Measurements from ENCODE around the gene RALGDS.
A peak's percentile ranks its signal among the peaks of the same experiment; 100 is the strongest.

DNA sequence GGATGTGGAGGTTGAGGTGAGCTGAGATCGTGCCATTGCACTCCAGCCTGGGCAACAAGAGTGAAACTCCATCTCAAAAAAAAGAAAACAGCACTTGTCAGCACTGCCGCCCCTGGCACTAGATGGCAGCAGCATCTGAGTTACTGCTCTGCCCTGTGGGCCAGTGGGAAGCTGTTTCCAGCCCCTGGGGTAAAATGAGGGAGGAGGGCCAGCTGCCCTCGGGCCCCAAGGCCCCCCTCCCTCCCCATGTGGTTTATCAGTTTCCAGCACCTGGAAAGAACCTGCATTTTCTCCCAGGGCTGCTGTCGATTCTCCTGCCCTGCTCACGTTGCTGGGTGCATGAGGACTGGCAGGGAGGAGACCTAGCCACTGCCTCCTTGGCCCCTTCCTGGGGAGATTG lies 72.4 kb downstream of the RALGDS start:
- TF ChIP-seq, protein P1, sequence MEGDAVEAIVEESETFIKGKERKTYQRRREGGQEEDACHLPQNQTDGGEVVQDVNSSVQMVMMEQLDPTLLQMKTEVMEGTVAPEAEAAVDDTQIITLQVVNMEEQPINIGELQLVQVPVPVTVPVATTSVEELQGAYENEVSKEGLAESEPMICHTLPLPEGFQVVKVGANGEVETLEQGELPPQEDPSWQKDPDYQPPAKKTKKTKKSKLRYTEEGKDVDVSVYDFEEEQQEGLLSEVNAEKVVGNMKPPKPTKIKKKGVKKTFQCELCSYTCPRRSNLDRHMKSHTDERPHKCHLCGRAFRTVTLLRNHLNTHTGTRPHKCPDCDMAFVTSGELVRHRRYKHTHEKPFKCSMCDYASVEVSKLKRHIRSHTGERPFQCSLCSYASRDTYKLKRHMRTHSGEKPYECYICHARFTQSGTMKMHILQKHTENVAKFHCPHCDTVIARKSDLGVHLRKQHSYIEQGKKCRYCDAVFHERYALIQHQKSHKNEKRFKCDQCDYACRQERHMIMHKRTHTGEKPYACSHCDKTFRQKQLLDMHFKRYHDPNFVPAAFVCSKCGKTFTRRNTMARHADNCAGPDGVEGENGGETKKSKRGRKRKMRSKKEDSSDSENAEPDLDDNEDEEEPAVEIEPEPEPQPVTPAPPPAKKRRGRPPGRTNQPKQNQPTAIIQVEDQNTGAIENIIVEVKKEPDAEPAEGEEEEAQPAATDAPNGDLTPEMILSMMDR (IDR thresholded peaks at IDR 0.05), result peak; percentile 38 to 95 (median 88)
- TF ChIP-seq POLR2A (IDR thresholded peaks at IDR 0.05), result peak in 1 of 3 donors; percentile 33
